Natural killer cell (primary cell): ENCODE results near the gene ABCB6. TPM values are rescaled to one million over a fixed set of nuclear protein-coding genes. Genes with fewer than 3 reads are reported as not detected.

Experiments
- ATAC-seq, 3 donors: fragments of 150-1000 bp in 2 of 3; fragments of 200-7000 bp in 1 of 3; cut with Tn5 transposase; 1 replicate in 1 of 3; 2 replicates in 2 of 3; pipeline ENCODE4 v1.10.0; 2021; ENCODE audit warnings: mild to moderate bottlenecking in 2 of 3, moderate library complexity in 2 of 3
- DNase-seq, 2 donors: peaks; one replicate each; pipeline versions ENCODE4 v3.0.0 to v3.0.0-alpha.2; 2013 to 2021; ENCODE audit warnings: mixed read lengths in 1 of 2
- H3K27ac ChIP-seq: one replicate; pipeline ENCODE4 v1.5.1; 2013; ENCODE audit warnings: mild to moderate bottlenecking, low read length
- H3K27me3 ChIP-seq: one replicate; pipeline ENCODE4 v1.6.1; 2013; ENCODE audit warnings: low read length; ENCODE audit not compliant: control insufficient read depth, insufficient read depth
- H3K36me3 ChIP-seq: one replicate; pipeline ENCODE4 v1.6.1; 2013; ENCODE audit warnings: low read length; ENCODE audit not compliant: control insufficient read depth, insufficient read depth
- H3K4me1 ChIP-seq: one replicate; pipeline ENCODE4 v1.6.1; 2013; ENCODE audit warnings: low read length; ENCODE audit not compliant: control insufficient read depth, insufficient read depth
- H3K4me3 ChIP-seq: one replicate; pipeline ENCODE4 v1.5.1; 2013; ENCODE audit warnings: low read length
- H3K9me3 ChIP-seq: one replicate; pipeline ENCODE4 v1.6.1; 2013; ENCODE audit warnings: low read length; ENCODE audit not compliant: control insufficient read depth, insufficient read depth
- H3K27ac Mint-ChIP-seq, 2 donors: one replicate each; pipeline ENCODE4 v1.8.0; 2022; ENCODE audit warnings: mild to moderate bottlenecking in 2 of 2, mixed read lengths in 2 of 2, moderate library complexity in 1 of 2
- H3K27me3 Mint-ChIP-seq, 2 donors: one replicate each; pipeline ENCODE4 v1.8.0; 2022; ENCODE audit warnings: low read depth in 2 of 2, mixed read lengths in 2 of 2
- H3K36me3 Mint-ChIP-seq: one replicate; pipeline ENCODE4 v1.8.0; 2022; ENCODE audit warnings: mixed read lengths
- H3K4me1 Mint-ChIP-seq, 2 donors: one replicate each; pipeline ENCODE4 v1.8.0; 2022; ENCODE audit warnings: mixed read lengths in 2 of 2
- H3K4me3 Mint-ChIP-seq: one replicate; pipeline ENCODE4 v1.8.0; 2022; ENCODE audit warnings: mild to moderate bottlenecking, moderate library complexity, mixed read lengths
- H3K9me3 Mint-ChIP-seq, 2 donors: one replicate each; pipeline ENCODE4 v1.8.0; 2022; ENCODE audit warnings: mixed read lengths in 2 of 2
- WGBS: methylation state at CpG from one replicate; pipeline ENCODE4 v1.1.7; 2013; ENCODE audit warnings: missing lambda C conversion rate; ENCODE audit not compliant: insufficient coverage; 5-methylcytosine and 5-hydroxymethylcytosine counted together
- intact Hi-C: fragments of 100-400 bp; cut with micrococcal nuclease; formaldehyde crosslinking; loops from one replicate; pipeline ENCODE4 v1.14.2; 2022
- total RNA-seq, 4 donors: library from RNA; stranded (reverse); fragments of 120-200 nt in 1 of 4; gene quantifications; one replicate each; pipeline versions ENCODE4 v1.2.3 to v1.2.4, GENCODE V29; 2013 to 2022
- TF ChIP-seq, protein P1 (sequence below): fragments of 200-600 bp; IDR thresholded peaks from one replicate; pipeline ENCODE4 v1.8.0; 2022; ENCODE audit warnings: antibody characterized with exemption

Gene ABCB6
- total RNA-seq, 3 donors from 2014 or later (not counting 1 experiment from before 2014, with no cell fraction given), result 0.93 to 3.4 (median 1.9) TPM

DNA sequence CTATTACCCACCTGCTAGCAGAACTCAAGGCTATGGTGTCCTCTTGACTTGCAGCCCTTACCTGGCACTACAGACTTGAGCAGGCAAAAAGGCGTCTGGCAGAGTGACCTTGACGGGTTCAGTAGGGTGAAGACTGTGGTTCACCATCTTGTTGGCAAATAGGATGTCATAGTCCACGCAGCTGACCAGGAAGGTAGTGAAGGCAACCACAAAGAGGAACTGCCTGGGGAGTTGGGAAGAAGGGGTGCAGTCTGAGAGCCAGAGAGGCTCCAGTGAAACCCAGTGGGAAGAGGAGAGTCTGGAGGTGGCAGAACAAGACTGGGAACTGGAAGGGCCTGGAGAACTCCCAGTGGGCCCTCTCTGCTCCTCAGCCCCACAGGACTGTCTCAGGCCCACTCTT, 6.6 kb upstream of the ABCB6 start:
- peaks cover 27 to 43% of the 10 kb centered on the region in 2 donors for H3K4me1 Mint-ChIP-seq
- Histone ChIP-seq H3K36me3 (peaks cover 56% of the 10 kb centered on the region), H3K9me3 (no peaks in the 10 kb centered on the region), H3K4me1 (peaks cover 29% of the 10 kb centered on the region), H3K27ac (no peak overlapping the region), H3K27me3 (no peaks in the 10 kb centered on the region), H3K4me3 (no peak overlapping the region)
- TF ChIP-seq, protein P1, sequence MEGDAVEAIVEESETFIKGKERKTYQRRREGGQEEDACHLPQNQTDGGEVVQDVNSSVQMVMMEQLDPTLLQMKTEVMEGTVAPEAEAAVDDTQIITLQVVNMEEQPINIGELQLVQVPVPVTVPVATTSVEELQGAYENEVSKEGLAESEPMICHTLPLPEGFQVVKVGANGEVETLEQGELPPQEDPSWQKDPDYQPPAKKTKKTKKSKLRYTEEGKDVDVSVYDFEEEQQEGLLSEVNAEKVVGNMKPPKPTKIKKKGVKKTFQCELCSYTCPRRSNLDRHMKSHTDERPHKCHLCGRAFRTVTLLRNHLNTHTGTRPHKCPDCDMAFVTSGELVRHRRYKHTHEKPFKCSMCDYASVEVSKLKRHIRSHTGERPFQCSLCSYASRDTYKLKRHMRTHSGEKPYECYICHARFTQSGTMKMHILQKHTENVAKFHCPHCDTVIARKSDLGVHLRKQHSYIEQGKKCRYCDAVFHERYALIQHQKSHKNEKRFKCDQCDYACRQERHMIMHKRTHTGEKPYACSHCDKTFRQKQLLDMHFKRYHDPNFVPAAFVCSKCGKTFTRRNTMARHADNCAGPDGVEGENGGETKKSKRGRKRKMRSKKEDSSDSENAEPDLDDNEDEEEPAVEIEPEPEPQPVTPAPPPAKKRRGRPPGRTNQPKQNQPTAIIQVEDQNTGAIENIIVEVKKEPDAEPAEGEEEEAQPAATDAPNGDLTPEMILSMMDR, result no peak
- DNase-seq (no peak), ATAC-seq (no peak)
- 50% methylated on average over 3 of the region's 3 CpGs for WGBS
- peaks cover 7% of the 10 kb centered on the region for H3K36me3 Mint-ChIP-seq
- H3K27ac Mint-ChIP-seq, result peak overlapping the region in 1 of 2 donors; percentile 24
- no peaks in the 10 kb centered on the region for H3K27me3 Mint-ChIP-seq
- no peak overlapping the region for H3K4me3 Mint-ChIP-seq
- intact Hi-C loops, result no loop called here
- H3K9me3 Mint-ChIP-seq, result no peaks in the 10 kb centered on the region

DNA sequence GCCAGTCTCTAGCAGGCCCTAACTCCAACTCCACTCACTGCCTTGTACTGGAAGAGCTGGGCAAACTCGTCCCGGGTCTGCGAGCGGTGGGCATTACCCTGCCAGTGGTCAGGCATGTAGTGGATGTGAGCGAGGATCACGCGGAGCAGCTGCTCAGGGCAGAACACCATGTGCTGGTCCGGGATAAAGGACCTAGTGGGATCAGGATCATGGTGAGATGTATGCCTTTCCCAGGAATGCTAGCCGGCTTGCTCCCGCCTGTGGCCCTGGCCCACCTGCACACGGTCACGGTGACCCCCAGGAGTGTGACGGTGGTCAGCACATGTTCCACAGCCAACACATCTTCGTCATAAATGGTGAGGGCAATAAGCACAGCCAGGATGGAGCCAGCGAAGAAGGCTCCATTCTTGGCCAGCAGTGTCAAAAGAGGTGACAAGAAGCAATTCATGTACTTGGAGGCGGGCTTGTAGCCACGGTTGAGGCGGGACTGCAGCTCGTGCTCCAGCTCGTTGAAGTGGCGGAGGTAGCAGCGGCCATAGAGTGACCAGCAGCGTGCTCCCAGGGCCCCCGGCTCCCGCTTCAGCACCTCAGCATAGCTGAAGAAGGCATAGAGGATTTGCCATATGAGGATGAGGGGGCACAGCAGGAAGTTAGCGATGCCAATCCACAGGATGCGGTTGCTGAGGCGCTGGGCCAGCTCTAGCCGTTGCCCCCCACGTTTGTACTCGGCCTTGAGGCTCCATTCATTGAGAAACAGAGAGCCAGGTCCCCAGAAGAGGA, 5.3 kb upstream of the ABCB6 start:
- H3K36me3 Mint-ChIP-seq, result peaks cover 7% of the 10 kb centered on the region
- no peak overlapping the region for H3K27ac Mint-ChIP-seq
- TF ChIP-seq, protein P1, result no peak
- 96% methylated on average over 31 of the region's 31 CpGs for WGBS
- H3K27ac ChIP-seq, result no peak overlapping the region
- no peaks in the 10 kb centered on the region for H3K9me3 Mint-ChIP-seq
- H3K4me3 Mint-ChIP-seq, result no peak overlapping the region
- no peak for DNase-seq
- H3K27me3 ChIP-seq, result no peaks in the 10 kb centered on the region
- no peak overlapping the region for H3K4me3 ChIP-seq
- H3K9me3 ChIP-seq, result no peaks in the 10 kb centered on the region
- H3K4me1 ChIP-seq, result peaks cover 33% of the 10 kb centered on the region
- H3K36me3 ChIP-seq, result peaks cover 60% of the 10 kb centered on the region
- intact Hi-C loops, result no loop called here
- H3K4me1 Mint-ChIP-seq, result peaks cover 15 to 36% of the 10 kb centered on the region in 2 donors
- no peak for ATAC-seq
- no peaks in the 10 kb centered on the region for H3K27me3 Mint-ChIP-seq

- no peak overlapping the region for H3K4me3 Mint-ChIP-seq
- peaks cover 6 to 28% of the 10 kb centered on the region in 2 donors for H3K4me1 Mint-ChIP-seq
- intact Hi-C loops, result no loop called here
- H3K9me3 Mint-ChIP-seq, result no peaks in the 10 kb centered on the region
- WGBS, result 96% methylated on average over 16 of the region's 16 CpGs
- H3K36me3 Mint-ChIP-seq, result peaks cover 7% of the 10 kb centered on the region
- no peaks in the 10 kb centered on the region for H3K9me3 ChIP-seq
- H3K36me3 ChIP-seq, result peaks cover 60% of the 10 kb centered on the region
- H3K27me3 ChIP-seq, result no peaks in the 10 kb centered on the region
- TF ChIP-seq, protein P1, result no peak
- H3K27me3 Mint-ChIP-seq, result no peaks in the 10 kb centered on the region
- no peak for ATAC-seq
- no peak overlapping the region for H3K27ac Mint-ChIP-seq
- DNase-seq, result no peak
- no peak overlapping the region for H3K4me3 ChIP-seq
- H3K4me1 ChIP-seq, result peaks cover 33% of the 10 kb centered on the region
- H3K27ac ChIP-seq, result no peak overlapping the region
Observed at GRCh38 chr2:219221957-219222518, 3.3 kb upstream of the ABCB6 start.
